Measurements from ENCODE around the gene LY9. TPM values are rescaled to one million over a fixed set of nuclear protein-coding genes. Genes with fewer than 3 reads are reported as not detected.

Gene LY9
- total and polyA plus RNA-seq, 2 of the 13 experiments (the other 11 are each of a cell fraction or from before 2014, with no cell fraction given), result not detected

- ChIA-PET POLR2A (no interaction called here), CTCF (ENCODE audit: low intra/inter-chr PET ratio, low total read pairs) (no interaction called here)
- ATAC-seq (no peak), FAIRE-seq (no peak), DNase-seq (ENCODE audit: low spot score) (no peak)
- Histone ChIP-seq H3K4me2 (ENCODE audit: low read depth, low read length) (no peak overlapping the region), H4K20me1 (ENCODE audit: insufficient read depth, low read length) (no peaks in the 10 kb centered on the region), H2AFZ (ENCODE audit: low read length) (no peak overlapping the region), H3K4me1 (ENCODE audit: insufficient read depth, low read length) (no peaks in the 10 kb centered on the region), H3K9me3 (ENCODE audit: low read length) (no peaks in the 10 kb centered on the region), H3K27ac (ENCODE audit: extremely low read length, insufficient read depth, low read length) (no peak overlapping the region), H3K36me3 (replicated peaks in 1 of 2; ENCODE audit: control insufficient read depth in 1 of 2, insufficient read depth in 2 of 2, low read length in 2 of 2) (no peaks in the 10 kb centered on the region), H3K79me2 (ENCODE audit: insufficient read depth, low read length) (no peaks in the 10 kb centered on the region), H3K4me3 (replicated peaks in 1 of 3; ENCODE audit: insufficient read depth in 1 of 3, low read depth in 2 of 3, low read length in 3 of 3) (no peak overlapping the region), H3K27me3 (ENCODE audit: control insufficient read depth in 1 of 2, insufficient read depth in 2 of 2, low read length in 2 of 2) (no peaks in the 10 kb centered on the region), H3K9ac (ENCODE audit: insufficient read depth, low read depth, low read length) (no peak overlapping the region)
- 60% methylated on average over 2 of the region's 2 CpGs for WGBS (ENCODE audit: low lambda C conversion rate)
- no peak for TF ChIP-seq ZNF773 (CRISPR knock-in tag; IDR thresholded peaks at IDR 0.05; ENCODE audit: borderline replicate concordance)
- TF ChIP-seq ZNF800 (CRISPR knock-in tag; IDR thresholded peaks at IDR 0.05), result no peak
- no peak for TF ChIP-seq ZNF883 (CRISPR knock-in tag; IDR thresholded peaks at IDR 0.05; ENCODE audit: not compliant biosample characterization)
- TF ChIP-seq ATF3 (CRISPR knock-in tag; IDR thresholded peaks at IDR 0.05), result no peak
- in situ Hi-C loops (cut with HindIII; ENCODE audit: extremely low pct_ligation_motif_present, low pct_unique_long_range_greater_than_20kb), result no loop called here
- intact Hi-C loops (cut with micrococcal nuclease; ENCODE audit: unreplicated experiment), result no loop called here
- no TSS peak for BruUV-seq (replicated peaks)
Measured at GRCh38 chr1:160853754-160854153, 57.8 kb downstream of the LY9 start.

- intact Hi-C loops (cut with micrococcal nuclease; ENCODE audit: unreplicated experiment), result no loop called here
- TF ChIP-seq CERS6 (CRISPR knock-in tag; IDR thresholded peaks at IDR 0.05) (no peak), ZBTB33 (CRISPR knock-in tag; IDR thresholded peaks at IDR 0.05) (no peak), CEBPB (IDR thresholded peaks at IDR 0.05; ENCODE audit: borderline replicate concordance, low read depth, low read length) (no peak), SALL1 (CRISPR knock-in tag; IDR thresholded peaks at IDR 0.05) (no peak), RFX5 (IDR thresholded peaks at IDR 0.05; ENCODE audit: low read depth, low read length) (no peak), PPARG (CRISPR knock-in tag; conservative IDR thresholded peaks at IDR 0.05) (no peak), ZNF784 (CRISPR knock-in tag; IDR thresholded peaks at IDR 0.05; ENCODE audit: borderline replicate concordance) (no peak)
Measured at GRCh38 chr1:160855181-160855981, 59.4 kb downstream of the LY9 start.

More at GRCh38 chr1:160855181-160855981, 59.4 kb downstream of the LY9 start:
- Histone ChIP-seq H3K9ac (ENCODE audit: insufficient read depth, low read depth, low read length) (no peak overlapping the region), H2AFZ (ENCODE audit: low read length) (no peak overlapping the region), H3K79me2 (ENCODE audit: insufficient read depth, low read length) (no peaks in the 10 kb centered on the region), H4K20me1 (ENCODE audit: insufficient read depth, low read length) (no peaks in the 10 kb centered on the region), H3K4me1 (ENCODE audit: insufficient read depth, low read length) (no peaks in the 10 kb centered on the region), H3K27me3 (ENCODE audit: control insufficient read depth in 1 of 2, insufficient read depth in 2 of 2, low read length in 2 of 2) (no peaks in the 10 kb centered on the region), H3K36me3 (replicated peaks in 1 of 2; ENCODE audit: control insufficient read depth in 1 of 2, insufficient read depth in 2 of 2, low read length in 2 of 2) (no peaks in the 10 kb centered on the region), H3K27ac (ENCODE audit: extremely low read length, insufficient read depth, low read length) (no peak overlapping the region), H3K9me3 (ENCODE audit: low read length) (no peaks in the 10 kb centered on the region), H3K4me3 (replicated peaks in 1 of 3; ENCODE audit: insufficient read depth in 1 of 3, low read depth in 2 of 3, low read length in 3 of 3) (no peak overlapping the region), H3K4me2 (ENCODE audit: low read depth, low read length) (no peak overlapping the region)
- WGBS (ENCODE audit: low lambda C conversion rate), result 12% methylated on average over 7 of the region's 9 CpGs
- ChIA-PET CTCF (ENCODE audit: low intra/inter-chr PET ratio, low total read pairs) (no interaction called here), POLR2A (no interaction called here)
- DNase-seq (ENCODE audit: low spot score) (no peak), FAIRE-seq (no peak), ATAC-seq (no peak)
- BruUV-seq (replicated peaks), result no TSS peak
- in situ Hi-C loops (cut with HindIII; ENCODE audit: extremely low pct_ligation_motif_present, low pct_unique_long_range_greater_than_20kb), result no loop called here

Data from HepG2 (cell line).